HepG2 (cell line): ENCODE data around the gene LAMTOR2. TPM values are rescaled to one million over a fixed set of nuclear protein-coding genes. Genes with fewer than 3 reads are reported as not detected.

ENCODE experiments used
- JARID2 ChIP-seq: sonication (generic); formaldehyde crosslinking; IDR thresholded peaks from 2 replicates; pipeline ENCODE4 v1.8.1; 2023; ENCODE audit warnings: missing genetic modification reagents, inconsistent platforms; ENCODE audit not compliant: insufficient replicate concordance
- ZNF24 ChIP-seq: fragments of 450-650 bp; IDR thresholded peaks from 2 replicates; pipeline ENCODE4 v1.6.1; 2017; ENCODE audit warnings: antibody characterized with exemption, mild to moderate bottlenecking
- ZNF331 ChIP-seq: sonication (generic); formaldehyde crosslinking; IDR thresholded peaks from 2 replicates; pipeline ENCODE4 v1.4.0; 2020; ENCODE audit warnings: missing genetic modification reagents
- ZNF432 ChIP-seq: sonication (generic); formaldehyde crosslinking; IDR thresholded peaks from 2 replicates; pipeline ENCODE4 v1.5.0; 2020; ENCODE audit warnings: missing genetic modification reagents, mild to moderate bottlenecking, borderline replicate concordance
- ZNF441 ChIP-seq: sonication (generic); formaldehyde crosslinking; IDR thresholded peaks from 2 replicates; pipeline ENCODE4 v1.7.0; 2021; ENCODE audit warnings: missing genetic modification reagents, borderline replicate concordance
- ZNF737 ChIP-seq: sonication (generic); formaldehyde crosslinking; IDR thresholded peaks from 2 replicates; pipeline ENCODE4 v1.5.0; 2020; ENCODE audit warnings: missing genetic modification reagents, mild to moderate bottlenecking, borderline replicate concordance
- polyA plus RNA-seq, 8 experiments: library from polyadenylated mRNA; depleted of rRNA in 3 of 8; stranded (reverse) in 7 of 8; unstranded in 1 of 8; fragments of >200 nt; fragmentation: Illumina TruSeq in 4 of 8; extraction: Trizol in 4 of 8; gene quantifications; 2 replicates each; pipeline versions ENCODE4 v1.2.1 to v1.2.3, GENCODE V29; 2011 to 2016; ENCODE audit warnings: low read depth in 4 of 8, missing spikeins in 1 of 8, mixed read lengths in 1 of 8; ENCODE audit not compliant: insufficient read depth in 1 of 8
- total RNA-seq, 5 experiments: library from RNA; depleted of rRNA; stranded (reverse); fragments of >200 nt; fragmentation: Illumina TruSeq; extraction: Trizol; gene quantifications; 2 replicates each; pipeline ENCODE4 v1.2.3, GENCODE V29; 2016; ENCODE audit warnings: low read depth in 1 of 5
- TF ChIP-seq, protein P1 (sequence below), 2 experiments: sonication (generic) in 1 of 2; formaldehyde crosslinking in 1 of 2; IDR thresholded peaks; 2 replicates each; pipeline versions ENCODE4 v1.6.1 to v1.9.0; 2014 to 2022; ENCODE audit warnings: antibody characterized with exemption in 1 of 2, borderline replicate concordance in 1 of 2, inconsistent platforms in 1 of 2, low read depth in 1 of 2, missing genetic modification reagents in 1 of 2
- TF ChIP-seq, protein P2 (sequence below): sonication (generic); formaldehyde crosslinking; IDR thresholded peaks from 2 replicates; pipeline ENCODE4 v1.4.0; 2020; ENCODE audit warnings: missing genetic modification reagents
- TF ChIP-seq, protein P3 (sequence below): sonication (generic); formaldehyde crosslinking; IDR thresholded peaks from 2 replicates; pipeline ENCODE4 v1.5.1; 2020; ENCODE audit warnings: missing genetic modification reagents, mild to moderate bottlenecking, borderline replicate concordance

Gene LAMTOR2
- total and polyA plus RNA-seq, 2 of the 13 experiments (the other 11 are each of a cell fraction or from before 2014, with no cell fraction given), result 36.5 to 66.4 TPM

DNA sequence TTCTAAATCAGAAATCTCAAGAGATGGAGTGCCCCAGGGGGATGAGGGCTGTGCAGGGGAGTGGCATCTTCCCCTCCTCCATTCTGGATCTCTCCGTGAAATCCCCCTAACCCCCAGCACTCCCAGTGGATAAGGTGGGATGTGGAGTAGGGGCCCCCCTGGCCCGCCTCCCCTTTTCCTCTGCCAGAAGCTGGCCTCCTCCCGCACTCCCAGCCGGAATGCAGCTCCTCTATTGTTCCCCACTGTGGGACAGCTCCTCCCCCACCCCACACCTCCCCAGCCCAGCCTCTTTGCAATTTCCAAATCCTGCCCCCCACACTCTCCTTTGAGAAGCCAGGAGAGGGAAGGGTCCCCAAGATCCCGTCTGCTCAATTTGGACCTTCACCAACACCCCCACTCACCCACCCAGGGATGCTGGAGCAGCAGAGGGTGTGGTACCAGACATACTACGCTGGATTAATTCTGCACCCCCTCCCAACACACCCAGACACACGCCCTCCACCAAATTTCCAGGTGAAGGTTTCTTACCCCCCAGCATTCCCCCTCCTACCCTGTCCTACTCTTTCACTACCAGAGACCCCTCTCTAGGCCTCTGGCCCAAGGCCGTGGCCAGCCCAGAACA, 25.8 kb downstream of the LAMTOR2 start (continued):
- TF ChIP-seq, protein P1, sequence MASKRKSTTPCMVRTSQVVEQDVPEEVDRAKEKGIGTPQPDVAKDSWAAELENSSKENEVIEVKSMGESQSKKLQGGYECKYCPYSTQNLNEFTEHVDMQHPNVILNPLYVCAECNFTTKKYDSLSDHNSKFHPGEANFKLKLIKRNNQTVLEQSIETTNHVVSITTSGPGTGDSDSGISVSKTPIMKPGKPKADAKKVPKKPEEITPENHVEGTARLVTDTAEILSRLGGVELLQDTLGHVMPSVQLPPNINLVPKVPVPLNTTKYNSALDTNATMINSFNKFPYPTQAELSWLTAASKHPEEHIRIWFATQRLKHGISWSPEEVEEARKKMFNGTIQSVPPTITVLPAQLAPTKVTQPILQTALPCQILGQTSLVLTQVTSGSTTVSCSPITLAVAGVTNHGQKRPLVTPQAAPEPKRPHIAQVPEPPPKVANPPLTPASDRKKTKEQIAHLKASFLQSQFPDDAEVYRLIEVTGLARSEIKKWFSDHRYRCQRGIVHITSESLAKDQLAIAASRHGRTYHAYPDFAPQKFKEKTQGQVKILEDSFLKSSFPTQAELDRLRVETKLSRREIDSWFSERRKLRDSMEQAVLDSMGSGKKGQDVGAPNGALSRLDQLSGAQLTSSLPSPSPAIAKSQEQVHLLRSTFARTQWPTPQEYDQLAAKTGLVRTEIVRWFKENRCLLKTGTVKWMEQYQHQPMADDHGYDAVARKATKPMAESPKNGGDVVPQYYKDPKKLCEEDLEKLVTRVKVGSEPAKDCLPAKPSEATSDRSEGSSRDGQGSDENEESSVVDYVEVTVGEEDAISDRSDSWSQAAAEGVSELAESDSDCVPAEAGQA (IDR thresholded peaks at IDR 0.05; ENCODE audit: low read depth), result no peak
- TF ChIP-seq, protein P1 (CRISPR knock-in tag; IDR thresholded peaks at IDR 0.05; ENCODE audit: borderline replicate concordance), result no peak
- TF ChIP-seq ZNF441 (CRISPR knock-in tag) (no peak), ZNF24 (no peak), ZNF331 (CRISPR knock-in tag) (no peak), ZNF737 (no peak), ZNF432 (CRISPR knock-in tag) (no peak), JARID2 (no peak)
- TF ChIP-seq, protein P2, sequence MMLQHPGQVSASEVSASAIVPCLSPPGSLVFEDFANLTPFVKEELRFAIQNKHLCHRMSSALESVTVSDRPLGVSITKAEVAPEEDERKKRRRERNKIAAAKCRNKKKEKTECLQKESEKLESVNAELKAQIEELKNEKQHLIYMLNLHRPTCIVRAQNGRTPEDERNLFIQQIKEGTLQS (CRISPR knock-in tag), result no peak
- TF ChIP-seq, protein P3, sequence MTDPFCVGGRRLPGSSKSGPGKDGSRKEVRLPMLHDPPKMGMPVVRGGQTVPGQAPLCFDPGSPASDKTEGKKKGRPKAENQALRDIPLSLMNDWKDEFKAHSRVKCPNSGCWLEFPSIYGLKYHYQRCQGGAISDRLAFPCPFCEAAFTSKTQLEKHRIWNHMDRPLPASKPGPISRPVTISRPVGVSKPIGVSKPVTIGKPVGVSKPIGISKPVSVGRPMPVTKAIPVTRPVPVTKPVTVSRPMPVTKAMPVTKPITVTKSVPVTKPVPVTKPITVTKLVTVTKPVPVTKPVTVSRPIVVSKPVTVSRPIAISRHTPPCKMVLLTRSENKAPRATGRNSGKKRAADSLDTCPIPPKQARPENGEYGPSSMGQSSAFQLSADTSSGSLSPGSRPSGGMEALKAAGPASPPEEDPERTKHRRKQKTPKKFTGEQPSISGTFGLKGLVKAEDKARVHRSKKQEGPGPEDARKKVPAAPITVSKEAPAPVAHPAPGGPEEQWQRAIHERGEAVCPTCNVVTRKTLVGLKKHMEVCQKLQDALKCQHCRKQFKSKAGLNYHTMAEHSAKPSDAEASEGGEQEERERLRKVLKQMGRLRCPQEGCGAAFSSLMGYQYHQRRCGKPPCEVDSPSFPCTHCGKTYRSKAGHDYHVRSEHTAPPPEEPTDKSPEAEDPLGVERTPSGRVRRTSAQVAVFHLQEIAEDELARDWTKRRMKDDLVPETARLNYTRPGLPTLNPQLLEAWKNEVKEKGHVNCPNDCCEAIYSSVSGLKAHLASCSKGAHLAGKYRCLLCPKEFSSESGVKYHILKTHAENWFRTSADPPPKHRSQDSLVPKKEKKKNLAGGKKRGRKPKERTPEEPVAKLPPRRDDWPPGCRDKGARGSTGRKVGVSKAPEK (CRISPR knock-in tag), result no peak
